HG03139 (cell line): Measurements from ENCODE around the gene AXL.
"Not testable (repeated sequence)": the region's sequence is repeated elsewhere in the genome, so short reads cannot be mapped to it uniquely, and the experiment has no call there.

Experiments used
- ATAC-seq: cut with Tn5 transposase; IDR thresholded peaks from one replicate; pipeline ENCODE4 v1.9.1; 2021; ENCODE audit not compliant: unreplicated experiment

Gene AXL

GRCh38 chr19:41269055-41269454 is 50.0 kb downstream of the AXL start:
- no peak for ATAC-seq

GRCh38 chr19:41269571-41269970 is 50.5 kb downstream of the AXL start:
- ATAC-seq: no peak

GRCh38 chr19:41273076-41273475 is 54.1 kb downstream of the AXL start:
- no peak for ATAC-seq

DNA sequence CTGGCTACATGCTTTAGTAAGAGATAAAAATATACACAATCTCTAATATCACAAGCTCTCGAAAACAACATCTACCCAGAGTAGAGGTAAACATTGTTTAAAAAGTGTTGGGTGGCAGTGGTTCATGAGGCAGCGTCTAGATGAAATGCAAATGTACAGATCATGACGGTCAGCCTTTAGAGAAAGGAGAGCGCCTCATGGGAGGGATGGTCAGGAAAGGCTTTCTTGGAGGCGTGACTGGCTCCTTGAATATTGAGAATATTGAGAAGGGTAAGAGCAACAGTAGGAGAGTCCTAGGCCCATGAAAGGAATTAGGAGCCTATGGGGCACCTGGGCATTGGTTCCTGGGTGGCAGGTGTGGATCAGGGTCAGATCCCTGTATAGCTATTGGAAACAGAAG is 55.8 kb downstream of the AXL start:
- no peak for ATAC-seq

- no peak for ATAC-seq
Measured at GRCh38 chr19:41276231-41276630, 57.2 kb downstream of the AXL start.

- ATAC-seq: no peak
Measured at GRCh38 chr19:41278478-41278877, 59.5 kb downstream of the AXL start.

DNA sequence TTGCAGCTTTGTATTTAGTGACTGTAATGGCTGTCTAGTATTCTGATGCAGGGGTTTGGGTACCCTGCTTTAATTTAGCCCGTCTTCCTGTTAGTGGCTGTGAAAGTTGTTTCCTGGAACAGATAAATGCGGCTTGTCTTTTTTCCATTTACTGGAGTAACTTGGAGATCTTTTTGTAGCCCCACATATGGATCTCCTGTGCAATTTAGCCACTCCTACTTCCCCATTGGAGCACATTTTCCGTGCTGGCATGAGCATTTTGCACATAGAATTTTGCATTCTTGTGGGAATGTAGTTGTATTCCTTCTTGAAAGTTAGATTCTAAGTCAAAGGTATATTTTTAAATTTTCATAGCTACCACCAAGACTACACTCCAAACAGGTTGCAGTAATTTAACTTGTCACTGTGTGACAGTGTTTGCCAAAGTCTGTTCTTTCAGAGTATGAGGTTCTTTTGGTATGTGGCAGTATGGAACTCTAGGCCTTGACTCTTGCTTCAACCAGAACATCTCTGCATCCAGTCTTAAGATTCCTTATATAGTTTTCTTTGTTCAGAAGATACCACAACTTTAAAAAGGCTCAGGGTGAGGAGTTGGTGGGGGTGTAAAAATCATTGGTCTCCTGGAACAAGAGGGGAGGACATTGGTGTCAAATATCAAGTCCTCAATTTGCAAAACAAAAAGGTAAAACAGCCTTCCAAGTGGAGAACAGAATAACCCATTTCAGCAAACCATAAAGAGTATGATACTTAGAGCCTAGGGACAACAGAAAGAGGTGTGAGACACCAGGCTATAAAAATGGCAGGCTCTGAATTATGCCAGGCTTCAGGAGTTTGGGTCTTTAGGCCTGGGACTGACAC is 69.9 kb downstream of the AXL start:
- ATAC-seq: no peak

DNA sequence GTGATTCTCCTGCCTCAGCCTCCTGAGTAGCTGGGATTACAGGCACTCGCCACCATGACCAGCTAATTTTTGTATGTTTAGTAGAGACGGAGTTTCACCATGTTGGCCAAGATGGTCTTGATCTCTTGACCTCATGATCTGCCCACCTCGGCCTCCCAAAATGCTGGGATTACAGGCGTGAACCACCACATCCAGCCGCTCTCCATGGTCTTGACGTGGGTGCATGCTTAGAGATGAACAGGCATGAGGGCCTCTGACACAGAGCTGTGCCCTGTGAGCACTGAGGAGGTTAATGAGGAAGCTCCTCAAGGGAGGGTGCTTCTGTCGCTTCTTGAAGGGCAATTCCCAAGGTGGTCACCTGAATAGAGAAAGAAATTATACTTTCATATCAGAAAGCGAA is 70.8 kb downstream of the AXL start:
- not testable (repeated sequence) for ATAC-seq

- no peak for ATAC-seq
Measured at GRCh38 chr19:41294393-41294792, 75.4 kb downstream of the AXL start.

DNA sequence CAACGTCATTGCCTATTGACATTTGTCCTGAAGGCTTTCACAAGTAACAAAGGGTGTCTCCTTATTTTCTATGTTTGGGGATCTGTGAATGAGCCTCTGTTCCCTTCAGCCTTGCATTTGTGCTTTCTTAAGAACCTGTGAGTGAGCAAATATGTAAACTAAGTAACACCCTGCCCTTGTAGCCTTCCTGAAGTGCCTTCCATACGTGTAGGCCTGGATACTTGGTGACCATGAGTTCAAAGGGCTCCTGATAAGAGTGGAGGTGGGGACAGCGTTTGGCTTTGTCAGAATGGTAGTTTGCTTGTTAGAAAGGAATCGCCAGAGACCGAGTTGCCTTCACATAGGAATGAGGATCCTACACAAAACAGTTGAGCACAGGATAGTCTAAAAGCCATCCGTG is 76.5 kb downstream of the AXL start:
- no peak for ATAC-seq

GRCh38 chr19:41296433-41296871 is 77.4 kb downstream of the AXL start:
- ATAC-seq: no peak

DNA sequence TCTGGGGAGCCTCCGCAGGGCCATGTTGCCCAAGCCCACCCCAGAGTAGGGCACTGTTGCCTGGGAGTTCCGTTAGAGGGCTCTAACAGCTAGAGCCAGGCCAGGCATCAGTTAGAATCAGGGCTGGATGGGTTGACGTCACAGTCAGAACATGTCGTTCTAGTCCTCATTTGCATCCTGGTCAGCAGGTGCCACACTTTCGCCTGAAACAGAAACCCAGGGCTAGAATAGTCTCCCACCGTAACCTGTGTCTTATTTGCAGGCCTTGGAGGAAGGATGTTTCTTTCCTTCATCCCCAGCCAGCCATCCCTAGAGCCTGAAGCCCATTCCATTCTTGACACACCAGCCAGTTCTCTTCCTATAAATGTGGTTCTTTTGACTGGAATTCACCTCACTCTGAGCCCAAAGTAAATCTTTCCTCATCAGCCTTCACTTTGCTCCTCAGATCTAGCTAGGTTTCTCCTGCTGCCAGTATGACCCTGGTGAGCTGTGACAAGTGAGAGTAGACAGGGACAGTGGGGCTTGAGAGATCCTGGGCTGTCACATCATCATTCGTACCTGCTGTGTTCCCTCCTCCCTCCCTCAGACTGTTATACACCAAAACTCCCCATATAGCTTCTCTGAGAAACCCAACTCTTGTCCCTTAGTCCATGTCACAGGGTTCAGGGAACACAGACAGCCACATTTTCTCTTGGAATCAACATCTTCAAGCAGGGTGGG is 78.8 kb downstream of the AXL start:
- peak; percentile 60 for ATAC-seq

DNA sequence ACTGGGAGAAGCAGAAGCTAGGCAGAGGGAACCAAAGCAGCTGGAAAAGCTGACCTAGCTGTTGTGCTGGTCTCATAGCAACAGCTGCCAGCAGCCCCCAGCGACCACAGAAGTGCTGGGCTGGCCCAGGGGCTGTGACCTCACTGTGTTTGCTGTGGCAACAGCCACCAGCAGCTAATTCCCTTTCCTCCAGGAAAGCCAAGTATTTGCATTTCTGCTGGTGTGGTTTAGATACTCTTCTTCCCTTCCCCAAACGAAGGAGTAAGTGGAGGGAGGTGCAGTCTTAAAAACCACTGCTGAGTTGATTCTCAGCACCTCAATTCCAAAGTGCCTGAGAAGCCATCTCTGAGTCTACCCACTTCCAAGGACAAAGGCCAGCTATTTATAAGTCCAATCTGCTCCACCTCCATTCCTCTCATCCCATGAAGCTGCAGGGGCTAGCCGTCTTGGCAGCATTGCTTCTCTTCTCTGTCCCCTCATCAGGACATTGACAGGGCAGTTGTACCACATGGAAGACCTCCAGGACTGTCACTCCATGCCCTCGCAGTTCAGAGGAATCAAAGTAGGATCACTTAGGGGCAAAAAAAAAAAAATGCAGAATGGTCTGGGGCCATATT is 79.4 kb downstream of the AXL start:
- no peak for ATAC-seq

DNA sequence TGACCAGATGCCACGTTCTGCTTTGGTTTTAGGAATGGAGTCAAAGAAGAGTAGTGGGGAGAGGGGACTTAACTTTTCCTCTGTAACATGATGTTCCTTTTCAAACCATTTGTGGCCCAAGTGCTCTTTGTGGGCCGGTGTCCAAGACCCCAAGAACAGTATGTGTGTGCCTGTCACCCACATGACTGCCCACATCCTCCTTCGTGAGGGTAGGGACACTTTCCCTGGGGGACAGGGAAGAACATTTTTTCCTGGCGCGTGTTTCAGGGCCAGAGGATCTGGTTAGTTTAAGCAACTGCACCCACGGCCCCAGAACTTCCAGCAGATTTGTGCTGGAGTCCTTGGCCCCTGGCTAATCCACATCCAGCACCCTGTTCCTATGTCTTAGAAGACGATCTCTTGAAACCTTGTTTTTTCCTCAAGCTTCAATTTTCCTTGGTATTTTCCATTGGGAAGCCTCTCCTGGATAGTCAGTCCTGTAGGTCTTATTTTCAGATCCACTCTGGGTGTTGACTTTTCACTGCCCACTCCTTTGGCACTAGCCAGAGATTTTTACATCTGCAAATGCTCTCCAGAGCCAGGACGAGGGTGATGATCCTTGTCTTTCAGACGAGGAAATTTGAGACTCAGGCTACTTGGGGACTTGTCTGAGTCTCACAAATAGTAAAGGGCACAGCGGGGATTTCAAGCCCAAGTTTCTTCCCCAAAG is 80.2 kb downstream of the AXL start:
- no peak for ATAC-seq

GRCh38 chr19:41299755-41300089 is 80.7 kb downstream of the AXL start:
- ATAC-seq: no peak

DNA sequence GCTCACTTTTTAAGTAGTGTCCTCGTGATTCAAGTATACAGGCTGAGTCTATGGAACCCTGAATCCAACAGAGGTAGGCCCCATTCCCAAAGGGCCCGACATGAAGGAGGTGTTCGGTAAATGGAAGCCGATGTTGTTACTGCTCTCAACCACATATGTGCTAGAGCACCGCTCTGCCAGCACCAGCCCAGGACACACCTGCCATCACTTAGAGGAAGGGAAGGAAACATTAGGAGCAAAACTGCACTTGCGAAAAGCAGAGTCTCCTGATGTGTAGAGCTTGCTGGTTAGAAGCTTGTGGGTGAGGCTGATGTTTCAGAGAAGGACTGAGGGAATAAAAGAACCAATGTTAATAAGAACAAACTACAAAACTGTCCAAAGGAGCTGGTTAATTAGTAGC is 81.5 kb downstream of the AXL start:
- ATAC-seq: no peak

- ATAC-seq: no peak
Measured at GRCh38 chr19:41302624-41303351, 83.8 kb downstream of the AXL start.

DNA sequence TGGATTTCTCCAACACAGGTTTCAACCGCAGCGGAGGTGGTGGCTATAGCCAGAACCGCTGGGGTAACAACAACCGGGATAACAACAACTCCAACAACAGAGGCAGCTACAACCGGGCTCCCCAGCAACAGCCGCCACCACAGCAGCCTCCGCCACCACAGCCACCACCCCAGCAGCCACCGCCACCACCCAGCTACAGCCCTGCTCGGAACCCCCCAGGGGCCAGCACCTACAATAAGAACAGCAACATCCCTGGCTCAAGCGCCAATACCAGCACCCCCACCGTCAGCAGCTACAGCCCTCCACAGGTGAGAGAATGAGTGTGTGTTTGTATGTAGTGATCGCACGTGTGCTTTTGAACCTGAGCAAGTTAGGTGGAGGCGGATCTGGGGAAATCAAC is 84.9 kb downstream of the AXL start:
- ATAC-seq: no peak

DNA sequence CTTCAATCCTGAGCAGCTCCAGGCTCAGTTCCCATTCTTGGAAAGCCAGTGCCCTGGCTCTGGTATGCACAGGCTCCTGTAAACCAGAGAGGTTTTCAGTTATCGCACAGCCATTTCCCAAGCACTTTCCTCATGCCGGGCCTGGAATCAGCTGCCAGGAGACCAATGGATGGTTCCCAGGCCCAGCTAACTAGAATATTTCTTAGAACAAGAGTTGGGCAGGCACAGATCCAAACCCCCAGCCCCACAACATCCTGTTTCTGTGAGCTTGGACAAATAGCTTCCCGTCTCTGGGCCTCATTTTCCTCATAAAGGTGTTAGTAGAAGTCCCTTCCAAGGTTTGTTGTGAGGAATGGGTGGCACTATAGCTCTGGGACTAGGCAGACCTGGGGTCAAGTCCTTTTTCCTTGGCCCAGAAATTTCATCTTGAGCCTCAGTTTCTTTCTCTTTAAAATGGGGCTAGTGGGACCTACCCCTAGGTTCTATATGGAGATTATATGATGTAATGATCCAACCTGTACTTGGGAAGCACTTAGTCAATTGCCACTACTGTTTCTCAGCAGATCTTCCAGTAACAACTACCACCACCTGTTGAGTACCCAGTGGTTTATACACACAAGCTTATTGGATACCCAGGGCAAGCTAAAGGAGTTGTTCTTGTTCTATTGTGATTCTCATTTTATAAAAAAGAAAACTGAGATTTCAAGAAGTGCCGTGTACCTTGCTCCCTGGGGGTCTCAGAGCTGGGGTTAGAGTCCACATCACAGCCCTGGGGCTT is 85.9 kb downstream of the AXL start:
- ATAC-seq: no peak
